Liver (tissue), 9 donors: ENCODE results near the gene PPP1R9A. TPM values are rescaled to one million over a fixed set of nuclear protein-coding genes. Genes with fewer than 3 reads are reported as not detected.

Experiments used
- DNase-seq: peaks from one replicate; pipeline ENCODE4 v3.0.0-alpha.2; 2017; ENCODE audit warnings: low spot score
- H3K27ac ChIP-seq, 2 donors: one replicate each; pipeline ENCODE4 v1.7.0; 2013; ENCODE audit warnings: inconsistent platforms in 2 of 2, low read length in 2 of 2, control low read depth in 1 of 2, low read depth in 1 of 2, mild to moderate bottlenecking in 1 of 2
- H3K27me3 ChIP-seq, 4 donors: one replicate each; pipeline versions ENCODE4 v1.6.1 to v1.7.0; 2013; ENCODE audit warnings: low read length in 3 of 4, inconsistent platforms in 1 of 4, mild to moderate bottlenecking in 1 of 4, moderate library complexity in 1 of 4; ENCODE audit not compliant: control insufficient read depth in 4 of 4, insufficient read depth in 4 of 4
- H3K36me3 ChIP-seq, 4 donors: one replicate each; pipeline versions ENCODE4 v1.6.1 to v1.7.0; 2013; ENCODE audit warnings: low read length in 3 of 4, mild to moderate bottlenecking in 3 of 4, low read depth in 1 of 4, moderate library complexity in 1 of 4; ENCODE audit not compliant: control insufficient read depth in 4 of 4, insufficient read depth in 3 of 4
- H3K4me1 ChIP-seq, 4 donors: one replicate each; pipeline versions ENCODE4 v1.6.1 to v1.7.0; 2013; ENCODE audit warnings: low read length in 3 of 4, mild to moderate bottlenecking in 3 of 4, moderate library complexity in 1 of 4; ENCODE audit not compliant: control insufficient read depth in 4 of 4, insufficient read depth in 4 of 4
- H3K4me3 ChIP-seq, 3 donors: one replicate each; pipeline versions ENCODE4 v1.6.1 to v1.7.0; 2013; ENCODE audit warnings: low read length in 3 of 3, control low read depth in 1 of 3, low read depth in 1 of 3, mild to moderate bottlenecking in 1 of 3
- H3K9ac ChIP-seq, 2 donors: one replicate each; pipeline ENCODE4 v1.7.0; 2013; ENCODE audit warnings: low read length in 2 of 2, mild to moderate bottlenecking in 2 of 2, moderate library complexity in 2 of 2, control low read depth in 1 of 2, low read depth in 1 of 2
- H3K9me3 ChIP-seq, 4 donors: one replicate each; pipeline versions ENCODE4 v1.6.1 to v1.7.0; 2013; ENCODE audit warnings: low read length in 3 of 4; ENCODE audit not compliant: control insufficient read depth in 4 of 4
- ATF3 ChIP-seq: IDR thresholded peaks from 2 replicates; pipeline ENCODE4 v1.6.1; 2016; ENCODE audit warnings: antibody characterized with exemption
- CTCF ChIP-seq: fragments of 150-350 bp; IDR thresholded peaks from 2 replicates; pipeline ENCODE4 v1.5.1; 2017; ENCODE audit warnings: improper control_type of control experiment, low read depth, low read length; ENCODE audit not compliant: missing input control
- EGR1 ChIP-seq, 2 donors: IDR thresholded peaks; 2 replicates each; pipeline ENCODE4 v1.6.1; 2016 to 2018; ENCODE audit warnings: antibody characterized with exemption in 2 of 2, low read depth in 2 of 2
- FOXA1 ChIP-seq: IDR thresholded peaks from 2 replicates; pipeline ENCODE4 v1.6.1; 2016; ENCODE audit warnings: antibody characterized with exemption
- FOXA2 ChIP-seq: IDR thresholded peaks from 2 replicates; pipeline ENCODE4 v1.6.1; 2016; ENCODE audit warnings: antibody characterized with exemption
- GABPA ChIP-seq, 2 donors: IDR thresholded peaks in 1 of 2; conservative IDR thresholded peaks in 1 of 2; 2 replicates each; pipeline ENCODE4 v1.6.1; 2016; ENCODE audit warnings: antibody characterized with exemption in 2 of 2, mild to moderate bottlenecking in 1 of 2, moderate library complexity in 1 of 2
- HNF4A ChIP-seq, 2 donors: conservative IDR thresholded peaks; 2 replicates each; pipeline ENCODE4 v1.6.1; 2016; ENCODE audit warnings: antibody characterized with exemption in 2 of 2, mild to moderate bottlenecking in 2 of 2
- HNF4G ChIP-seq: IDR thresholded peaks from 2 replicates; pipeline ENCODE4 v1.6.1; 2016; ENCODE audit warnings: antibody characterized with exemption
- JUND ChIP-seq, 2 donors: IDR thresholded peaks; 2 replicates each; pipeline ENCODE4 v1.6.1; 2016; ENCODE audit warnings: antibody characterized with exemption in 2 of 2
- MAX ChIP-seq: IDR thresholded peaks from 2 replicates; pipeline ENCODE4 v1.6.1; 2016; ENCODE audit warnings: antibody characterized with exemption
- NR2F2 ChIP-seq: IDR thresholded peaks from 2 replicates; pipeline ENCODE4 v1.6.1; 2016; ENCODE audit warnings: antibody characterized with exemption
- RAD21 ChIP-seq, 2 donors: IDR thresholded peaks; 2 replicates each; pipeline ENCODE4 v1.6.1; 2016; ENCODE audit warnings: antibody characterized with exemption in 2 of 2, mild to moderate bottlenecking in 2 of 2
- REST ChIP-seq: IDR thresholded peaks from 2 replicates; pipeline ENCODE4 v1.6.1; 2016; ENCODE audit warnings: antibody characterized with exemption, mild to moderate bottlenecking
- RXRA ChIP-seq, 2 donors: IDR thresholded peaks; 2 replicates each; pipeline ENCODE4 v1.6.1; 2017 to 2018; ENCODE audit warnings: antibody characterized with exemption in 2 of 2, mild to moderate bottlenecking in 1 of 2
- SP1 ChIP-seq: IDR thresholded peaks from 2 replicates; pipeline ENCODE4 v1.6.1; 2018; ENCODE audit warnings: antibody characterized with exemption, mild to moderate bottlenecking
- TAF1 ChIP-seq: conservative IDR thresholded peaks from 2 replicates; pipeline ENCODE4 v1.6.1; 2016; ENCODE audit warnings: antibody characterized with exemption, mild to moderate bottlenecking
- YY1 ChIP-seq: IDR thresholded peaks from 2 replicates; pipeline ENCODE4 v1.6.1; 2016; ENCODE audit warnings: antibody characterized with exemption, mild to moderate bottlenecking
- ZBTB33 ChIP-seq: IDR thresholded peaks from 2 replicates; pipeline ENCODE4 v1.6.1; 2016; ENCODE audit warnings: antibody characterized with exemption
- WGBS: extraction: QIAGEN DNeasy Blood & Tissue Kit; methylation state at CpG from one replicate; pipeline ENCODE4 v1.1.7; 2013; 5-methylcytosine and 5-hydroxymethylcytosine counted together
- polyA plus RNA-seq, 2 donors: library from polyadenylated mRNA; stranded (reverse) in 1 of 2; unstranded in 1 of 2; fragments of 200-250 nt in 1 of 2; fragments of >200 nt in 1 of 2; fragmentation: Nextera tagmentation in 1 of 2; extraction: Ambion mirVana in 1 of 2; gene quantifications; one replicate each; pipeline versions ENCODE4 v1.2.1 to v1.2.3, GENCODE V29; 2013 to 2015
- total RNA-seq, 2 donors: library from RNA; depleted of rRNA; stranded (reverse); fragments of >200 nt; gene quantifications; one replicate each; pipeline ENCODE4 v1.2.3, GENCODE V29; 2014
- donor health status: healthy.
- donor health status: healthy.
- donor health status: healthy.
- donor health status: healthy.
- donor health status: healthy.

Gene PPP1R9A
- total and polyA plus RNA-seq, 4 donors: 0.17 to 5.4 (median 2.7) TPM

GRCh38 chr7:95240921-95241320 lies 333.5 kb downstream of the PPP1R9A start (continued):
- no peak for TF ChIP-seq ZBTB33

- no peaks in the 10 kb centered on the region for H3K36me3 ChIP-seq
- TF ChIP-seq EGR1 (IDR thresholded peaks at IDR 0.05; ENCODE audit: low read depth in 2 of 2) (no peak), HNF4G (no peak), CTCF (no peak), FOXA1 (no peak), YY1 (no peak), GABPA (IDR thresholded peaks at IDR 0.05 in 1 of 2, conservative IDR thresholded peaks at IDR 0.05 in 1 of 2) (no peak), NR2F2 (no peak), MAX (no peak), ATF3 (no peak), HNF4A (conservative IDR thresholded peaks at IDR 0.05) (no peak), TAF1 (no peak), JUND (IDR thresholded peaks at IDR 0.05) (no peak), RXRA (IDR thresholded peaks at IDR 0.05) (no peak), REST (no peak), ZBTB33 (no peak), SP1 (no peak), FOXA2 (no peak), RAD21 (IDR thresholded peaks at IDR 0.05) (no peak)
- no peak overlapping the region for H3K27ac ChIP-seq
- peaks cover 0 to 10% (median 2%) of the 10 kb centered on the region in 4 donors for H3K4me1 ChIP-seq
- H3K9me3 ChIP-seq: no peaks in the 10 kb centered on the region
- DNase-seq: no peak
- WGBS: 39% methylated on average over 2 of the region's 2 CpGs
- H3K27me3 ChIP-seq: no peaks in the 10 kb centered on the region
- no peak overlapping the region for H3K4me3 ChIP-seq
- no peak overlapping the region for H3K9ac ChIP-seq
Observed at GRCh38 chr7:95242266-95242665, 334.9 kb downstream of the PPP1R9A start.
